IMR-90 (cell line): ENCODE measurements around the gene ZNF407. TPM values are rescaled to one million over a fixed set of nuclear protein-coding genes. Genes with fewer than 3 reads are reported as not detected.

Source experiments
- ATAC-seq: fragments of 200-7000 bp; cut with Tn5 transposase; 2 replicates; pipeline ENCODE4 v1.9.1; 2020; ENCODE audit warnings: low read depth, mild to moderate bottlenecking, moderate library complexity
- BruUV-seq: library from RNA; stranded (reverse); fragments of 400-500 nt; replicated peaks from 2 replicates; lab custom pipeline; 2021; lab: Mats Ljungman, UMichigan
- CTCF ChIA-PET: fragments of 300-600 bp; formaldehyde crosslinking; extraction: SDS; loops from one replicate; lab custom pipeline; 2021; ENCODE audit warnings: antibody characterized with exemption; lab: Yijun Ruan, JAX
- POLR2A ChIA-PET: fragments of 300-600 bp; sonication (Branson Sonifier 250); formaldehyde crosslinking; loops from one replicate; lab custom pipeline; 2022; ENCODE audit warnings: antibody characterized with exemption; ENCODE audit not compliant: unreplicated experiment; lab: Charles Lee
- DNase-seq: peaks from one replicate; pipeline ENCODE4 v3.0.0; 2013
- H2AFZ ChIP-seq: replicated peaks from 2 replicates; pipeline ENCODE3; 2013; ENCODE audit warnings: low read length, mild to moderate bottlenecking; ENCODE audit not compliant: poor library complexity
- H2AK5ac ChIP-seq: 2 replicates; pipeline ENCODE4 v1.6.1; 2013; ENCODE audit warnings: low read depth, low read length, inconsistent platforms
- H2AK9ac ChIP-seq: replicated peaks from 2 replicates; pipeline ENCODE3; 2013; ENCODE audit warnings: mild to moderate bottlenecking, low read depth, low read length, moderate library complexity; ENCODE audit not compliant: poor library complexity
- H2BK120ac ChIP-seq: 2 replicates; pipeline ENCODE4 v1.6.1; 2013; ENCODE audit warnings: low read depth, low read length, inconsistent platforms
- H2BK15ac ChIP-seq: 3 replicates; pipeline ENCODE4 v1.6.1; 2013; ENCODE audit warnings: low read depth, low read length, inconsistent platforms
- H2BK20ac ChIP-seq: 2 replicates; pipeline ENCODE4 v1.6.1; 2013; ENCODE audit warnings: low read depth, mild to moderate bottlenecking, inconsistent platforms, low read length, moderate library complexity
- H2BK5ac ChIP-seq: 2 replicates; pipeline ENCODE4 v1.6.1; 2013; ENCODE audit warnings: mild to moderate bottlenecking, low read depth, low read length, inconsistent platforms; ENCODE audit not compliant: poor library complexity, severe bottlenecking
- H3K14ac ChIP-seq: replicated peaks from 2 replicates; pipeline ENCODE4 v1.6.1; 2013; ENCODE audit warnings: low read depth, low read length, inconsistent platforms
- H3K18ac ChIP-seq: 2 replicates; pipeline ENCODE4 v1.6.1; 2013; ENCODE audit warnings: low read depth, low read length, control low read depth
- H3K23ac ChIP-seq: 2 replicates; pipeline ENCODE4 v1.6.1; 2013; ENCODE audit warnings: low read depth, low read length, inconsistent platforms
- H3K27ac ChIP-seq: 2 replicates; pipeline ENCODE4 v1.5.1; 2013; ENCODE audit warnings: mild to moderate bottlenecking, control low read depth, low read length; ENCODE audit not compliant: insufficient read depth
- H3K27me3 ChIP-seq: 2 replicates; pipeline ENCODE4 v1.6.1; 2013; ENCODE audit warnings: low read length; ENCODE audit not compliant: control insufficient read depth, insufficient read depth
- H3K36me3 ChIP-seq: 2 replicates; pipeline ENCODE4 v1.6.1; 2013; ENCODE audit warnings: low read length, mixed read lengths; ENCODE audit not compliant: control insufficient read depth, insufficient read depth
- H3K4ac ChIP-seq: 2 replicates; pipeline ENCODE4 v1.6.1; 2013; ENCODE audit warnings: low read depth, low read length, inconsistent platforms
- H3K4me1 ChIP-seq: 2 replicates; pipeline ENCODE4 v1.6.1; 2013; ENCODE audit warnings: low read length, mixed read lengths; ENCODE audit not compliant: control insufficient read depth, insufficient read depth
- H3K4me2 ChIP-seq: 2 replicates; pipeline ENCODE4 v1.6.1; 2013; ENCODE audit warnings: low read depth, mild to moderate bottlenecking, control low read depth, low read length, moderate library complexity
- H3K4me3 ChIP-seq: 2 replicates; pipeline ENCODE4 v1.5.1; 2013; ENCODE audit warnings: low read depth, mild to moderate bottlenecking, control low read depth, low read length, moderate library complexity; ENCODE audit not compliant: insufficient read depth
- H3K56ac ChIP-seq: 2 replicates; pipeline ENCODE4 v1.6.1; 2013; ENCODE audit warnings: low read length, inconsistent platforms; ENCODE audit not compliant: insufficient read depth; ENCODE audit errors: extremely low read depth
- H3K79me1 ChIP-seq, 2 experiments: 2 replicates each; pipeline ENCODE4 v1.6.1; 2013; ENCODE audit warnings: low read length in 2 of 2, inconsistent platforms in 1 of 2, low read depth in 1 of 2
- H3K9ac ChIP-seq: 2 replicates; pipeline ENCODE4 v1.6.1; 2013; ENCODE audit warnings: low read depth, low read length, control low read depth
- H3K9me1 ChIP-seq: 2 replicates; pipeline ENCODE4 v1.6.1; 2013; ENCODE audit warnings: low read length, inconsistent platforms; ENCODE audit not compliant: insufficient read depth
- H3K9me3 ChIP-seq: 2 replicates; pipeline ENCODE4 v1.6.1; 2013; ENCODE audit warnings: low read length; ENCODE audit not compliant: control insufficient read depth, insufficient read depth
- H4K20me1 ChIP-seq: 2 replicates; pipeline ENCODE4 v1.6.1; 2013; ENCODE audit warnings: low read length, inconsistent platforms; ENCODE audit not compliant: insufficient read depth
- H4K5ac ChIP-seq: 2 replicates; pipeline ENCODE4 v1.6.1; 2013; ENCODE audit warnings: mild to moderate bottlenecking, low read depth, low read length, control low read depth
- H4K8ac ChIP-seq, 2 experiments: 2 replicates each; pipeline ENCODE4 v1.6.1; 2013; ENCODE audit warnings: low read depth in 2 of 2, low read length in 2 of 2, control low read depth in 1 of 2, inconsistent platforms in 1 of 2
- H4K91ac ChIP-seq: 2 replicates; pipeline ENCODE4 v1.6.1; 2013; ENCODE audit warnings: low read depth, low read length, inconsistent platforms; ENCODE audit not compliant: insufficient read depth
- CEBPB ChIP-seq: IDR thresholded peaks from 2 replicates; pipeline ENCODE4 v1.6.1; 2012; ENCODE audit warnings: low read depth, low read length, improper control_type of control experiment
- ELK1 ChIP-seq: fragments of 150-350 bp; IDR thresholded peaks from 2 replicates; pipeline ENCODE4 v1.6.1; 2016; ENCODE audit warnings: low read depth, mild to moderate bottlenecking, low read length, moderate library complexity, borderline replicate concordance
- WGBS, 2 experiments: methylation state at CpG; one replicate each; pipeline versions ENCODE4 v1.1.5 to v1.1.7; 2013; ENCODE audit warnings: missing lambda C conversion rate in 2 of 2; ENCODE audit not compliant: insufficient read length in 1 of 2; ENCODE audit errors: extremely low coverage in 2 of 2; 5-methylcytosine and 5-hydroxymethylcytosine counted together
- dilution Hi-C: fragments of 300-500 bp; cut with HindIII; formaldehyde crosslinking; loops from one replicate; pipeline ENCODE4 v1.14.3; 2018; ENCODE audit warnings: low sequenced_read_pairs; ENCODE audit not compliant: unreplicated experiment
- in situ Hi-C: fragments of 300-500 bp; cut with MboI; formaldehyde crosslinking; loops from 3 replicates; pipeline ENCODE4 v1.14.3; 2019; ENCODE audit warnings: low sequenced_read_pairs, inconsistent platforms, mixed read lengths
- intact Hi-C: fragments of 100-400 bp; cut with micrococcal nuclease; formaldehyde crosslinking; loops from 2 replicates; pipeline ENCODE4 v1.10.0; 2022
- polyA plus RNA-seq, 3 experiments: library from polyadenylated mRNA; depleted of rRNA; stranded (reverse); fragments of >200 nt; gene quantifications; 2 replicates each; pipeline ENCODE4 v1.2.3, GENCODE V29; 2012; ENCODE audit warnings: low replicate concordance in 1 of 3
- total RNA-seq: library from RNA; depleted of rRNA; stranded (reverse); fragments of >200 nt; gene quantifications from 2 replicates; pipeline ENCODE4 v1.2.3, GENCODE V29; 2012

ZNF407 gene
- total and polyA plus RNA-seq, 2 of the 4 experiments (the other 2 are of a cell fraction) = 3.1 to 20.1 TPM

- Histone ChIP-seq H4K91ac (no peak overlapping the region), H3K18ac (no peak overlapping the region), H3K9ac (no peak overlapping the region), H2BK120ac (no peak overlapping the region), H3K56ac (no peak overlapping the region), H2BK15ac (no peak overlapping the region), H3K36me3 (no peaks in the 10 kb centered on the region), H3K9me3 (no peaks in the 10 kb centered on the region), H3K27me3 (no peaks in the 10 kb centered on the region), H2AK9ac (no peak overlapping the region), H4K5ac (no peak overlapping the region), H3K4me2 (no peak overlapping the region), H3K79me1 (no peaks in the 10 kb centered on the region; a peak in 1 of 4 replicates), H4K8ac (no peak overlapping the region), H2AK5ac (no peak overlapping the region), H3K9me1 (no peaks in the 10 kb centered on the region), H2AFZ (no peak overlapping the region), H3K27ac (no peak overlapping the region), H4K20me1 (no peaks in the 10 kb centered on the region), H3K14ac (no peak overlapping the region), H3K4me1 (peaks cover 5% of the 10 kb centered on the region; the same call in 1 of the 2 replicates), H3K4ac (no peak overlapping the region), H2BK5ac (no peak overlapping the region), H3K4me3 (no peak overlapping the region), H3K23ac (no peak overlapping the region), H2BK20ac (no peak overlapping the region)
- dilution Hi-C loops = no loop called here
- TF ChIP-seq ELK1 (no peak), CEBPB (peak; percentile 30; the same call in 1 of the 2 replicates)
- ChIA-PET CTCF (interaction anchor here (0.6 kb wide), 1 partner anchor 96 kb away, joined by 4 read pairs; no protein-coding TSS in a partner anchor), POLR2A (interaction anchor here (0.5 kb wide), 1 partner anchor 19 kb away, joined by 3 read pairs; no protein-coding TSS in a partner anchor)
- DNase-seq (peak; percentile 78), ATAC-seq (peak; percentile 93)
- no TSS peak for BruUV-seq
- in situ Hi-C loops = no loop called here
- no CpG with 5 or more reads among the region's 4 CpGs for WGBS, 2 experiments
- intact Hi-C loops = no loop called here
These were observed 263.5 kb downstream of the ZNF407 start for GRCh38 chr18:74861154-74861553.
